GM18867 (cell line): ENCODE data around the gene HLA-E.
"Not testable (repeated sequence)": the region's sequence is repeated elsewhere in the genome, so short reads cannot be mapped to it uniquely, and the experiment has no call there.

ENCODE experiments used
- ATAC-seq: cut with Tn5 transposase; IDR thresholded peaks from one replicate; pipeline ENCODE4 v1.9.1; 2021; ENCODE audit warnings: mild to moderate bottlenecking, moderate library complexity; ENCODE audit not compliant: unreplicated experiment

The HLA-E gene

DNA sequence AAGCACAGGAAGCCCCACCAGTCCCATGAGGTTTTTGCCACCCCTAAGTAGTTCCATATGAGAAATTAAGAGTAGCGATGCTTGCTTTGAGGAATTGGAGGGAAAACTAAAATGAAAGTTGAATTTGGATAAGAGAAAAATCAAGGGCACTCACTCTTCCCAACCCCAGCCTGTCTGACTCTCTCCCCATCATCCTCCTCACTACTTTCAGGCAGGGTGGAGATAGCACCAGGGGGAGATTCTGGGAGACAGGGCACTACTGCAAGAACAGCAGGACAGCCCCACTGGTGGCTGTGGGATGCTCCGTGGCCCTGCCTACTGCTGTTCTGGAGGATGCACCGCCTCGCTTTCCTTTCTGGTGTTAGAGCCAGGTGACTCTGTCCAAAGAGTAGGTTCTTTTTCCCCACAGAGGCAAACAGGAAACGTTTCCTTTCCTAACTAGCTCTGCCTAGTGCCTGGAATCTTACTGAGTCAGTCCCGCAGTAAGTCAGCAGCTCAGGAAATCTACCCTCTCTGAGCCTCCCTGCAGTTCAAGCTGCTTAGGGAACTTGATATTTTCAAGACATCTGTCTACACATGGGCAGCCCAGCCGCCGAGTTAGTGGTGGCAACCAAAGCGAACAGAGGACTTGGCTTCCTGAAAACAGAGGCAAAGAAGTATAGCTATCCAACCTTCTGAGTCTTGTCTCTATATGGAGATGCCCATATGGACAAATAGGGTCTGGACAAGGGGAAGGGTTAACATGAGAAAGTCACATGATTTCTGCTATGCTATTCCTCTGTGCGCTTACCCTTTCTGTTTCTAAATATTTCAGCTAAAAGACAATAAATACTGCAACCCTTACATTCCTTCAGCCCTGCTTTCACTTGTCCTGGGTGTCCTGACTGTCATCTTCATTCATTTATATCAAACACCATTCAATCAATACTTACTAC, 11.4 kb downstream of the HLA-E start:
- ATAC-seq, result no peak

GRCh38 chr6:30507849-30508827, 18.8 kb downstream of the HLA-E start:
- peak; percentile 46 for ATAC-seq

- peak; percentile 51 for ATAC-seq
Measured at GRCh38 chr6:30508890-30509736, 19.8 kb downstream of the HLA-E start.

DNA sequence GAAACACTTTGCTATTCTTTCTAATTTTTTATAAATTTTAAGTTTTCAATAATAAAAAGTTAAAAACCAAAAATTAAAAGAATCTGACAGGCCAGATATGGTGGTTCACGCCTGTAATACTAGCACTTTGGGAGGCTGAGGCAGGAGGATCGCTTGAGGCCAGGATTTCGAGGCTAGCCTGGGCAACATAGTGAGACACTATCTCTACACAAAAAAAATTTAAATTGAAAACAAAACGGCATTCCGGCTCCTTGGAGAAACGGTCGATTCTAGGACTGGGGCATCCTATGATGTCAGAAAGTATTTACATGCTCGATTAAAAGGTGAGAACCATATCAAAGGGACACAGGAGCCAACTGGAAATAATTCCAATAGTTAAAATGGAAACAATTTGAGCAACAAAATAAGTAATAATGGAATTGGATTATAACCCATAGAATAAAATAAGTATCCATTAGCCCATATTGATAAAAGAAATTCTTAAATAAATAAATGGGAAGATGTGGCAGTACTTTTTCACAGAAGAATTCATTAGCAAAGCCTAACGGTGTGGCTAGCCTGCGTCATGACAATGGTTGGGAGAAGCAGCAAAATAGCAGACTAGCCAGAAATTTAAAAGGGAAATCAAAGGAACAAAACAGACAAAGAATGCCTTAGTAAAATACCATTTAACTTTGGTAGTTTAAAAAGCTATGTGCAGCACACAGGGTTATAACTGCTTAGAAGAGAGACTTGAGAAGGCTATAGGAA, 21.3 kb downstream of the HLA-E start:
- no peak for ATAC-seq

GRCh38 chr6:30511169-30511546, 21.8 kb downstream of the HLA-E start:
- ATAC-seq, result no peak

- ATAC-seq, result no peak
Measured at GRCh38 chr6:30513451-30513850, 24.1 kb downstream of the HLA-E start.

DNA sequence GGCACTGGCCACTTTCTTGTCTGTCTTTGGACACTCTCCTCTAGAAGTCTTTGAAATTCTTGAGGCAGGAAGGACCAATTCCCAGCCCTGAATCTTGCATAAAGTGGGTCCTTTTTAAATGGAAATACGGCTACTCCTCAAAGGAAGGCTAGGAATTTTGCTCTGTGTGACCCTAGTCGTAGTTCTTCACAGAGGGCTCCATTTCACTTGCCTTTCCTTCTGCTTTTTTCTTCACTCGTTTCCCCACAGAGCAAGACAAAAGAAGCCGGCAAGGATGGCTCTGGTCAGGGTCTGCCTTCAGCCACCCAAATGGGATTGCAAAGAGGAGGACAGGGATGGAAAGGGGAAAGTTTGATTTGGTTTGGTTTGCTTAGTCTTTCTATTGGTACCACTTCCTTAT, 25.8 kb downstream of the HLA-E start:
- ATAC-seq, result no peak

DNA sequence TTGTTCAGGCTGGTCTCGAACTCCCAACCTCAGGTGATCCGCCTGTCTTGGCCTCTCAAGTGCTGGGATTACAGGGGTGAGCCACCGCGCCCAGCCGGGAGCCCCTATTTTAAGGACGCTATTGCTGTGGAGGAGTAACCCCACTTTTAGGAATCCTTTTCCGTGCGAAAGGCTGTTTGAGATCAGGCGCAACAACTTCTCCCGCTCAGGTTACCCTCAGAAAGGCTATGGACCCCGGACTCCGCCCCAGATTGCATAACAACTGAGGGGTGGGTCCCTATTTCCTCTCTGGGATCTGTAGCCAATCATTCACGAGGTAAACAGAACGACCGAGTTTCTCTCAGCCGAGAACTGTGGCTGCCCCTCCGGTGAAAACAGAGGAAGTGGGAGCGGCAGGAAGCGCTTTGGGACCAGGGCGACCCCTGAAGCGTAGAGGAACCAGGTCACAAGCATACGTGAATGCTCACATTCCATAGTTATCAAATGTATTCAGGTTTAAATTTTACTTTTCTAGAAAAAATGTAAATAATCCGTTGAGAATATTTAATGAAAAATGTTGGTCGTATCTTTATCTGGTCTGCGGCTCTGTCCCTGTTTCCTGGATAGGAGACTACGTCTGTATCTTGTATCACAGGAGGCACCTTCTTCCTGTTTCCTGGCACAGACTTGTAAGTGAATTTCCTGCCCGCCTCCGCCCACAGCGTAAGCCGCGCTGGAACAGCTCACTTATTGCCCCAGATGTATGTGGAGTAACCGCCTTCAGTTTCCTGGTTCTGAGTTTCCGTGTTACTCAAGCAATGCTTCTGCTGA, 26.8 kb downstream of the HLA-E start:
- peak; percentile 78 for ATAC-seq

- not testable (repeated sequence) for ATAC-seq
Measured at GRCh38 chr6:30516754-30517076, 27.4 kb downstream of the HLA-E start.

GRCh38 chr6:30517767-30518504, 28.6 kb downstream of the HLA-E start:
- ATAC-seq, result not testable (repeated sequence)

- ATAC-seq, result not testable (repeated sequence)
Measured at GRCh38 chr6:30518505-30519145, 29.3 kb downstream of the HLA-E start.

GRCh38 chr6:30520522-30520921, 31.2 kb downstream of the HLA-E start:
- ATAC-seq, result no peak

DNA sequence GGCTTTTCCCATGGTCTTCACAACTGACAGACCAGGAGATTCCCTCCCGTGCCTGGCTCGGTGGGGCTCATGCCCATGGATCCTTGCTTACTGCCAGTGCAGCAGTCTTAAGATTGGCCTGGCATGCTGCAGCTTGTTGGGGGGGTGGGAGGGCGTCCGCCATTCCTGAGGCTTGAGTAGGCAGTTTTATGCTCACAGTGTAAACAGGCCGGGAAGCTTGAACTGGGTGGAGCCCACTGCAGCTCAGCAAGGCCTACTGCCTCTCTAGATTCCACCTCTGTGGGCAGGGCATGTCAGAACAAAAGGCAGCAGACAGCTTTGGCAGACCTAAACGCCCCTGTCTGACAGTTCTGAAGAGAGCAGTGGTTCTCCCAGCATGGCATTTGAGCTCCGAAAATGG, 31.8 kb downstream of the HLA-E start:
- not testable (repeated sequence) for ATAC-seq

DNA sequence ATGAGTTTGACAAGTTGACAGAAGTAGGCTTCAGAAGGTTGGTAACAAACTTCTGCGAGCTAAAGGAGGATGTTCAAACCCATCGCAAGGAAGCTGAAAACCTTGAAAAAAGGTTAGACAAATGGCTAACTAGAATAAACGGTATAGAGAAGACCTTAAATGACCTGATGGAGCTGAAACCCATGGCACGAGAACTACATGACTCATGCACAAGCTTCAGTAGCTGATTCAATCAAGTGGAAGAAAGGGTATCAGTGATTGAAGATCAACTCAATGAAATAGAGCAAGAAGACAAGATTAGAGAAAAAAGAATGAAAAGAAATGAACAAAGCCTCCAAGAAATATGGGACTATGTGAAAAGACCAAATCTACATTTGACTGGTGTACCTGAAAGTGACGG, 32.6 kb downstream of the HLA-E start:
- not testable (repeated sequence) for ATAC-seq

GRCh38 chr6:30526444-30526843, 37.1 kb downstream of the HLA-E start:
- ATAC-seq, result not testable (repeated sequence)

- peak; percentile 52 for ATAC-seq
Measured at GRCh38 chr6:30529349-30529875, 40.1 kb downstream of the HLA-E start.

DNA sequence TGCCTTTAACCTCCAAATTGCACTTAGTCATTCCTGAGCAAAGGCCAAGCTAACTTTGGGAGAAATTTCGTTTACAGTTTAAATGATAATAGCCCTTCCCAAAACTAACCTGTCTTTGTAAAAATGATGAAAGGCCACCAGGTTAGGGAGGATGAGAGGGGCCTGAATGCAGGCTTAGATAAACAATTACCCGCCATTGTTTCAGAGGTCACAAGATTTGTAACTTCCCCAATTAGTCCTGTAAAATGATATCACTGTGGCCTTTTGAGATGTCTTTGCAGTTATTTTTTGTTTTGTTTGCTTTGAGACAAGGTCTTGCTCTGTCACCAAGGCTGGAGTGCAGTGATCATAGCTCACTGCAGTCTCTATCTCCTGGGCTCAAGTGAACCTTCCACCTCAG, 40.7 kb downstream of the HLA-E start:
- ATAC-seq, result no peak
